ENCODE measurements around the gene RXRB.

Gene RXRB

GRCh38 chr6:33174784-33175183, 25.7 kb downstream of the RXRB start (continued):
- TF ChIP-seq PATZ1 (CRISPR knock-in tag; IDR thresholded peaks at IDR 0.05; ENCODE audit: borderline replicate concordance) (no peak), RARB (CRISPR knock-in tag; IDR thresholded peaks at IDR 0.05) (no peak)

- no peak for ATAC-seq
- TF ChIP-seq ZNF70 (CRISPR knock-in tag; IDR thresholded peaks at IDR 0.05) (no peak), CSRNP3 (CRISPR knock-in tag; IDR thresholded peaks at IDR 0.05) (no peak), ISL1 (CRISPR knock-in tag; IDR thresholded peaks at IDR 0.05) (no peak), ZNF565 (CRISPR knock-in tag; conservative IDR thresholded peaks at IDR 0.05; ENCODE audit: low read depth) (no peak), ESRRG (CRISPR knock-in tag; IDR thresholded peaks at IDR 0.05) (no peak), PATZ1 (CRISPR knock-in tag; IDR thresholded peaks at IDR 0.05; ENCODE audit: borderline replicate concordance) (no peak), SNAI2 (CRISPR knock-in tag; IDR thresholded peaks at IDR 0.05) (no peak), CSDC2 (CRISPR knock-in tag; IDR thresholded peaks at IDR 0.05) (no peak), ZC3H10 (CRISPR knock-in tag; IDR thresholded peaks at IDR 0.05) (no peak), ZFP30 (CRISPR knock-in tag; IDR thresholded peaks at IDR 0.05) (no peak), OSR1 (CRISPR knock-in tag; IDR thresholded peaks at IDR 0.05) (no peak), PPARA (CRISPR knock-in tag; IDR thresholded peaks at IDR 0.05; ENCODE audit: borderline replicate concordance) (no peak), GLIS3 (CRISPR knock-in tag; IDR thresholded peaks at IDR 0.05) (no peak), BACH2 (CRISPR knock-in tag; IDR thresholded peaks at IDR 0.05; ENCODE audit: borderline replicate concordance) (no peak), TSHZ2 (CRISPR knock-in tag; IDR thresholded peaks at IDR 0.05) (no peak), TCF4 (CRISPR knock-in tag; IDR thresholded peaks at IDR 0.05; ENCODE audit: borderline replicate concordance) (no peak)
Measured at GRCh38 chr6:33173535-33174180, 26.8 kb downstream of the RXRB start.

GRCh38 chr6:33172688-33173534, 27.6 kb downstream of the RXRB start:
- peak; percentile 69 for ATAC-seq
- no peak for TF ChIP-seq ZC3H10 (CRISPR knock-in tag; IDR thresholded peaks at IDR 0.05)
- TF ChIP-seq ZNF565 (CRISPR knock-in tag; conservative IDR thresholded peaks at IDR 0.05; ENCODE audit: low read depth) = no peak
- TF ChIP-seq CSRNP3 (CRISPR knock-in tag; IDR thresholded peaks at IDR 0.05) = no peak
- TF ChIP-seq PPARA (CRISPR knock-in tag; IDR thresholded peaks at IDR 0.05; ENCODE audit: borderline replicate concordance) = no peak
- TF ChIP-seq SNAI2 (CRISPR knock-in tag; IDR thresholded peaks at IDR 0.05) = no peak
- no peak for TF ChIP-seq POU6F1 (CRISPR knock-in tag; IDR thresholded peaks at IDR 0.05; ENCODE audit: borderline replicate concordance, low read depth)
- no peak for TF ChIP-seq ZNF70 (CRISPR knock-in tag; IDR thresholded peaks at IDR 0.05)
- no peak for TF ChIP-seq TOX (CRISPR knock-in tag; IDR thresholded peaks at IDR 0.05; ENCODE audit: borderline replicate concordance)
- no peak for TF ChIP-seq ISL1 (CRISPR knock-in tag; IDR thresholded peaks at IDR 0.05)
- TF ChIP-seq PATZ1 (CRISPR knock-in tag; IDR thresholded peaks at IDR 0.05; ENCODE audit: borderline replicate concordance) = no peak
- TF ChIP-seq CSDC2 (CRISPR knock-in tag; IDR thresholded peaks at IDR 0.05) = no peak
- no peak for TF ChIP-seq ZNF8 (CRISPR knock-in tag; IDR thresholded peaks at IDR 0.05)
- no peak for TF ChIP-seq ZFP30 (CRISPR knock-in tag; IDR thresholded peaks at IDR 0.05)
- no peak for TF ChIP-seq GLIS3 (CRISPR knock-in tag; IDR thresholded peaks at IDR 0.05)
- TF ChIP-seq ZFP3 (CRISPR knock-in tag; IDR thresholded peaks at IDR 0.05) = no peak
- TF ChIP-seq OSR1 (CRISPR knock-in tag; IDR thresholded peaks at IDR 0.05) = no peak

All from SK-N-SH treated with all-trans-retinoic acid at 6 μM for 48 hours (cell line).